ENCODE results near the gene CD14. TPM values are rescaled to one million over a fixed set of nuclear protein-coding genes. Genes with fewer than 3 reads are reported as not detected.

CD14 gene
- total and polyA plus RNA-seq, 11 donors = 9.9 to 220 (median 25.8) TPM

DNA sequence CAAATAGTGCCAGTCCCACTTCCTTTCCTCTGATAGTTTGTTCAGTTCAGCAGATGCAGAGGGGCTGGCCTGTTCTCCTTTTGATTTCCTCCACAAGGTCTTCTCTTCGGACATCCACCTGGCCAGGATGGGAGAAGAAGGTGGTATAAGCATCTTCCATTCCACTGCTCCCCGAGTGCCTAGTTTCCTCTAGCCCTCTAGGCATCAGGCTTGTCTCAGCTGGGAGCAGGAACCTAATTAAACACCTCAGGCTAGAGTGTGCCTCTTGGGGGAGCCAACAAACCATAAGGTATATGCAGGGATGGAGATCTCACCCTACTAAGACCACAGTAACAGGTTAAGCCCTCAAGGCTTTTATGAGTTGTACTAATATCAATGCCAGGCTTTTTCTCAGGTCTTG lies 41.2 kb upstream of the CD14 start:
- DNase-seq (no peak), ATAC-seq (no peak)
- no peak overlapping the region for H3K4me3 ChIP-seq
- H3K27me3 ChIP-seq = no peaks in the 10 kb centered on the region
- no peaks in the 10 kb centered on the region for H3K9me3 ChIP-seq
- H3K4me1 ChIP-seq = peaks cover 0 to 3% (median 0%) of the 10 kb centered on the region in 12 donors
- TF ChIP-seq, protein P1, sequence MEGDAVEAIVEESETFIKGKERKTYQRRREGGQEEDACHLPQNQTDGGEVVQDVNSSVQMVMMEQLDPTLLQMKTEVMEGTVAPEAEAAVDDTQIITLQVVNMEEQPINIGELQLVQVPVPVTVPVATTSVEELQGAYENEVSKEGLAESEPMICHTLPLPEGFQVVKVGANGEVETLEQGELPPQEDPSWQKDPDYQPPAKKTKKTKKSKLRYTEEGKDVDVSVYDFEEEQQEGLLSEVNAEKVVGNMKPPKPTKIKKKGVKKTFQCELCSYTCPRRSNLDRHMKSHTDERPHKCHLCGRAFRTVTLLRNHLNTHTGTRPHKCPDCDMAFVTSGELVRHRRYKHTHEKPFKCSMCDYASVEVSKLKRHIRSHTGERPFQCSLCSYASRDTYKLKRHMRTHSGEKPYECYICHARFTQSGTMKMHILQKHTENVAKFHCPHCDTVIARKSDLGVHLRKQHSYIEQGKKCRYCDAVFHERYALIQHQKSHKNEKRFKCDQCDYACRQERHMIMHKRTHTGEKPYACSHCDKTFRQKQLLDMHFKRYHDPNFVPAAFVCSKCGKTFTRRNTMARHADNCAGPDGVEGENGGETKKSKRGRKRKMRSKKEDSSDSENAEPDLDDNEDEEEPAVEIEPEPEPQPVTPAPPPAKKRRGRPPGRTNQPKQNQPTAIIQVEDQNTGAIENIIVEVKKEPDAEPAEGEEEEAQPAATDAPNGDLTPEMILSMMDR (IDR thresholded peaks at IDR 0.05) = no peak
- no peak for TF ChIP-seq POLR2A (IDR thresholded peaks at IDR 0.05)
- peaks cover 0 to 96% (median 87%) of the 10 kb centered on the region in 9 donors for H3K36me3 ChIP-seq
- intact Hi-C loops (cut with DNase I) = no loop called here
- H3K27ac ChIP-seq = no peak overlapping the region
- 78 to 97% (median 91%) methylated on average over 2 of the region's 2 CpGs for WGBS, 4 donors

DNA sequence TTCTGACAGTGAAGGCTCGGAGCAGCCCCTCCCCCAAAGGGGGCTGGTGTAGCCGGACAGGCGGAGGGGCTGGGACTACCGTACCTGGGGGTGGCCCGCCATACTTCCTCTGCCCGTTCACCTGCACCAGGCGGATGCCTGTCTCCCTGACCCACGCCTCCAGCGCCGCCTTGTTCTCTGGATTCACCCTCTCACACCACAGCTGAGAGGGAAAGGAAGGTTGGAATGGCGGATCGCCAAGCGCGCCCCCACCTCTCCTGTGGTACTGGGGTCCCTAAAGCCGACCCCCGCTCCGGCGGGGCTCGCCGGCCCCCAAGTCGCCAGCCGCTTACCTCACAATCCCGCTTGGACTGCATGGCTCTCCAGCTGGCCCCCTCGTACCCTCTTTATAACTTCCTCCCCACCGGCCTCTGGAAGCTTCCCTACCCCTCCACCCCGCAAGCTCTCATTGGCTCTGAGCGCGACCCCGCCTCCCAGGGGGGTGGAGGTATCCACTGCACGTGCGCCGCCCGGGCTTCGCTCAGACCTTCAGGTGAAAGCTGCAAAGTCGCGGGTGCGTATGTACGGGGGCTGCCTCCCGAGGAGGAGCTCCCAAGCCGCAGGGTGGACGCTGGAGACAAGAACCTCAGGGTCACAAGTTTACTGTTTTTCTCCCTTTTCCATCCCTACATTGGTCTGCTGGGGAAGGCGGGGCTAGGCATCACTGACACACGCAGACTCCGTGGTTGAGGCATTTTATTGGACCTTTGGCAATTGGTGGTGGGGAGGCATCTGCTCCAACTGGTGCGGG lies 40.4 kb upstream of the CD14 start, which contains the start of gene DND1:
DND1 (minus strand) TSS at position 390 of the 790 bp plus-strand sequence; CDS start at position 356, 34 bp downstream.
- no peak for DNase-seq
- Histone ChIP-seq H3K9me3 (no peaks in the 10 kb centered on the region), H3K4me1 (peaks cover 0 to 3% (median 0%) of the 10 kb centered on the region in 12 donors), H3K27me3 (no peaks in the 10 kb centered on the region), H3K4me3 (peak within 1 kb of the TSS in 3 of 12 donors; percentile 24 to 31 (median 26)), H3K27ac (no peak within 1 kb of the TSS), H3K36me3 (peaks cover 0 to 96% (median 88%) of the 10 kb centered on the region in 9 donors)
- peak in 2 of 4 donors; percentile 3 to 15 for ATAC-seq
- intact Hi-C loops (cut with DNase I) = no loop called here
- 86 to 92% (median 88%) methylated on average over 42 to 45 of the region's 45 CpGs for WGBS, 4 donors
- TF ChIP-seq, protein P1 (IDR thresholded peaks at IDR 0.05) = no peak
- no peak for TF ChIP-seq POLR2A (IDR thresholded peaks at IDR 0.05)

DNA sequence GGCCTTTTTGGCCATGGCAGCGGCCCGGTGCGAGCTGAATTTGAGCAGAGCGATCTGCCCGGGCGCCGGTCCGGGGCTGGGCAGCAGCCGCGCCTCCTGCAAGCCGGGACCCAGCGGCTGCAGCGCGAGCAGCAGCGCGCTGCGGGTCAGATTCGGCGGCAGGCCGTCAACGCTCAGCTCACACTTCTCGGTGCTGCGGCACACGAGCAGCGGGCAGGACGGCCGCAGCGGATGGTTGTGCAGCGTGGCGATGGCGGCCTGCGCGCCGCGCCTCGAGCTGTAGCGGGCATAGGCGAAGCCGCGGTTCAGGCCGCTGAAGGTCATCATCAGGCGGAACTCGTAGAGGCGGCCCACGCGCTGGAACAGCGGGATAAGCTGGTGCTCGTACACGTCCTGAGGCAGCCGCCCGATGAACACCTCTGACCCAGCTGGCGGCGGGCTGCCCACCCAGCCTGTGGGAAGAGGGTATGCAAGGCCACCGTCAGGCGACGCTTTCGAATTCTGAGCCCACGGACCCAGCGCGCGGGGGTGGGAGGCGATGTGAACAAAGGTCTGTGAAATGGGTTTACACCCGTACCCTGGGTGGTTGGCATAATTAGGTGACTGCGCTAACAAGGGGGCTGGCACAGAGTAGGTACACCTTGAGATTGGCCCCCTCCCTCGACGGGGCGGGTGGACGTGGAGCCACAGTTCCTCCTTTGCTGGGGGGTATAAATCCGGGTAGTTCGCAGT lies 39.6 kb upstream of the CD14 start:
- DNase-seq = peak in 3 of 5 donors; percentile 34 to 66 (median 57)
- H3K4me3 ChIP-seq = peak overlapping the region in 3 of 12 donors; percentile 24 to 31 (median 26)
- no peak for TF ChIP-seq POLR2A (IDR thresholded peaks at IDR 0.05)
- TF ChIP-seq, protein P1 (IDR thresholded peaks at IDR 0.05) = no peak

More for the DNA sequence above, 39.6 kb upstream of the CD14 start:
- peak in 3 of 4 donors; percentile 30 to 46 (median 43) for ATAC-seq
- 60 to 66% (median 65%) methylated on average over 67 to 70 of the region's 70 CpGs for WGBS, 4 donors
- no peaks in the 10 kb centered on the region for H3K9me3 ChIP-seq
- H3K27ac ChIP-seq = no peak overlapping the region
- H3K36me3 ChIP-seq = peaks cover 0 to 95% (median 89%) of the 10 kb centered on the region in 9 donors
- intact Hi-C loops (cut with DNase I) = no loop called here
- H3K4me1 ChIP-seq = peaks cover 0 to 4% (median 0%) of the 10 kb centered on the region in 12 donors
- no peaks in the 10 kb centered on the region for H3K27me3 ChIP-seq

Measured in heart left ventricle (tissue), 16 donors.